GM12873 (cell line): ENCODE results near the gene SKOR1.

Experiments used
- CTCF ChIP-seq: IDR thresholded peaks from 2 replicates; pipeline ENCODE4 v1.5.1; 2012; ENCODE audit warnings: low read depth, mild to moderate bottlenecking, moderate library complexity, low read length, control low read depth; ENCODE audit not compliant: insufficient read depth; ENCODE audit errors: missing control alignments

The SKOR1 gene

GRCh38 chr15:67799801-67800205 is 25.5 kb upstream of the SKOR1 start:
- TF ChIP-seq CTCF, result no peak

GRCh38 chr15:67801142-67801541 is 24.2 kb upstream of the SKOR1 start:
- TF ChIP-seq CTCF, result no peak

GRCh38 chr15:67801926-67802914 is 23.1 kb upstream of the SKOR1 start:
- TF ChIP-seq CTCF, result no peak

GRCh38 chr15:67803299-67803698 is 22.0 kb upstream of the SKOR1 start:
- no peak for TF ChIP-seq CTCF

- TF ChIP-seq CTCF, result no peak
Measured at GRCh38 chr15:67803996-67804843, 21.1 kb upstream of the SKOR1 start.

GRCh38 chr15:67805008-67805665 is 20.2 kb upstream of the SKOR1 start:
- no peak for TF ChIP-seq CTCF
